RPMI7951 (cell line): Measurements from ENCODE around the gene KRTAP10-11. TPM values are rescaled to one million over a fixed set of nuclear protein-coding genes. Genes with fewer than 3 reads are reported as not detected.
"Not testable (repeated sequence)": the region's sequence is repeated elsewhere in the genome, so short reads cannot be mapped to it uniquely, and the experiment has no call there.

ENCODE experiments used
- DNase-seq: peaks from one replicate; pipeline ENCODE4 v3.0.0-alpha.2; 2012; ENCODE audit warnings: low read depth
- total RNA-seq: library from RNA; depleted of rRNA; stranded (reverse); fragments of >200 nt; shearing (Covaris generic); gene quantifications from 2 replicates; pipeline ENCODE4 v1.2.3, GENCODE V29; 2014; rRNA removed

KRTAP10-11 gene, protein sequence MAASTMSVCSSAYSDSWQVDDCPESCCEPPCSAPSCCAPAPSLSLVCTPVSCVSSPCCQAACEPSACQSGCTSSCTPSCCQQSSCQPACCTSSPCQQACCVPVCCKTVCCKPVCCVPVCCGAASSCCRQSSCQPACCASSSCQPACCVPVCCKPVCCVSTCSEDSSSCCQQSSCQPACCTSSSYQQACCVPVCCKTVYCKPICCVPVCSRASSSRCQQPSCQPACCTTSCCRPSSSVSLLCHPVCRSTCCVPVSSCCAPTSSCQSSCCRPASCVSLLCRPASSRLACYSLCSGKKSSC
- total RNA-seq = not detected in 2 replicates

DNA sequence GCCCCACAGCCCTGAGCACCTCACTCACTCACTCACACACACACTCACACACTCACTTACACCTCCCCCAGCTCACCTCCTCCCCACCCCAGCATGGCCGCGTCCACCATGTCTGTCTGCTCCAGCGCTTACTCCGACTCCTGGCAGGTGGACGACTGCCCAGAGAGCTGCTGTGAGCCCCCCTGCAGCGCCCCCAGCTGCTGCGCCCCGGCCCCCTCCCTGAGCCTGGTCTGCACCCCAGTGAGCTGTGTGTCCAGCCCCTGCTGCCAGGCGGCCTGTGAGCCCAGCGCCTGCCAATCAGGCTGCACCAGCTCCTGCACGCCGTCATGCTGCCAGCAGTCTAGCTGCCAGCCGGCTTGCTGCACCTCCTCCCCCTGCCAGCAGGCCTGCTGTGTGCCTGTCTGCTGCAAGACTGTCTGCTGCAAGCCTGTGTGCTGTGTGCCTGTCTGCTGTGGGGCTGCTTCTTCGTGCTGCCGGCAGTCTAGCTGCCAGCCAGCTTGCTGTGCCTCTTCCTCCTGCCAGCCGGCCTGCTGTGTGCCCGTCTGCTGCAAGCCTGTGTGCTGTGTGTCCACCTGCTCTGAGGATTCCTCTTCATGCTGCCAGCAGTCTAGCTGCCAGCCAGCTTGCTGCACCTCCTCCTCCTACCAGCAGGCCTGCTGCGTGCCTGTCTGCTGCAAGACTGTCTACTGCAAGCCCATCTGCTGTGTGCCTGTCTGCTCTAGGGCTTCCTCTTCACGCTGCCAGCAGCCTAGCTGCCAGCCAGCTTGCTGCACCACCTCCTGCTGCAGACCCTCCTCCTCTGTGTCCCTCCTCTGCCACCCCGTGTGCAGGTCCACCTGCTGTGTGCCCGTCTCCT, at the start of gene KRTAP10-11:
Gene KRTAP10-11, plus strand, starts transcription at position 49 of the 856 bp plus-strand sequence. Its CDS starts 45 bp downstream, at position 94.
- not testable (repeated sequence) for DNase-seq

DNA sequence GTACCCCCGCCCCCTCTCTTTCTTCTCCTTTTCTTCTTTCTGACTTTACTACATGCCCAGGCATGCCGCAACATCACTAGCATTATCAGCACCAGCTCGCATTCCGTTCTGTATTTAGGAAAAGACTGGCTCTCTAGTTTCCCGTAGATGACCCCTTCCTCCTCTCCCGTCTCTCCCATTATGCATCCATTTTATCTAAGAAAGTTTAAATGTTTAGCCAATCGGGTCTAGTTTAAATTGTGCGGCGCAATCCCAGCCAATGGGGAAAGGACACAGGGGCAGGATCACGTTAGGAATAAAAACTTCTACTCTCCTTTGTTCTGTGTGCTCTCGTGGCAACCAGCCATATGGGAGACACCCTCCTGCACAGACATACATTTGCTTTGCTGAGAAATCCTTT, 48.2 kb upstream of the KRTAP10-11 start:
- DNase-seq = no peak

DNA sequence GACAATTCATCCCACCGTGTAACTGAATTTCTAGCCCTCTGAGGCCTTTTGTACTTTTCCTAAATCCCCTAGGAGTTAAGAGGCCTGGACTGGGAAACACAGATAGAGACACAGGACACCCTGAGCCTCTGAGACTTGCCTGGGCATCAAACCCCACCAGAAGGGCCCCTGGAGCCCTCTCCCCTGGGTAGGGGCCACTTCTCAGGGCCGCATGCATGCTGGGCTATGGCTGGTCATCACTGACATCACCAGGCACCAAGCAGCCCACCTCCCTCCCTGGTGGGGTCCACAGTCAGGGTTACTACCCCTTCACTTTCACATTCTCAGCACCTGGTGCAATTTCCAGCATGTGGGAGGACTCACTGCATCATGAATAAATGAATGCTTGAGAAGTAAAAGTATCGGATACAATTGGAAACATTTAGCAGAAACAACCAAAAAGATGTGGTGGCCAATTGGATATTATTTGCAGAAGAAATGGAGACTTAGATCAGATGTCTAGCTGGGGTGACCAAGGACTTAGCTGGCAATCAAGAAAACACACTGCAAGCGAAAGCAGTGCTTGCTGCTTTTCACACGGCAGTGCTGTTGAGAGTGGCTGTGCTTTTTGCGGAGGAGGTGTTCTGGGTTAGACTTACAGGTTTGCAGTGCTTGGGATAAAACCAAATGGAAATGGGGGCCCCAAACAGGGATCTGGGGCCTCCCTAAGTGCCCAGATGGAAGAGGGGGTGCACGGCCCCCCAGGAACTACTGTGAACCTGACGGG, 46.8 kb upstream of the KRTAP10-11 start:
- no peak for DNase-seq

DNA sequence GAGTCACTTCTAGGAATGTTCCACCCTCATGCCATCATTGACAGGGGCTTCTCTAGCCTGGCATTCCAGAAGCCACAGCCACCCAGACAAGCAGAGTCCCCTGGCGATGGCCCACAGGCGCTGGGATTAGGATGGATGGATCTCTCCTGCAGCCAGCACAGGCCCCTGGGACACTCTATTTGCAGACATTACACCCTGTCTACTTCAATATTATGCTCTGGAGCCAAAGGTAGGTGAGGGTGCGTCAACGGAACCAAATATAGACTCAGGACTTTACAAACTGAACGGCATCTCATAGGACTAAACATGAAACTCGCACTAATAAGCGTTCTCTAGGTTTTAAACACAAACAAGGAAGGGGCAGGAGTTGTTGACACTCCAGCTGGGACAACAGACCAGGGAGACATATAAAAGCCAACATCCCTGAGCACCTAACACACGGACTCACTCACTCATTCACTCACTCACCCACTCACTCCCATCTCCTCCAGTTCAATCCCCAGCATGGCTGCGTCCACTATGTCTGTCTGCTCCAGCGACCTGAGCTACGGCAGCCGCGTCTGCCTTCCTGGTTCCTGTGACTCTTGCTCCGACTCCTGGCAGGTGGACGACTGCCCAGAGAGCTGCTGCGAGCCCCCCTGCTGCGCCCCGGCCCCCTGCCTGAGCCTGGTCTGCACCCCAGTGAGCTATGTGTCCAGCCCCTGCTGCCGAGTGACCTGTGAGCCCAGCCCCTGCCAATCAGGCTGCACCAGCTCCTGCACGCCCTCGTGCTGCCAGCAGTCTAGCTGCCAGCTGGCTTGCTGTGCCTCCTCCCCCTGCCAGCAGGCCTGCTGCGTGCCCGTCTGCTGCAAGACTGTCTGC, 45.9 kb upstream of the KRTAP10-11 start, which contains the start of gene KRTAP10-7:
Gene KRTAP10-7, plus strand, starts transcription at position 480 of the 861 bp plus-strand sequence. Its CDS starts 25 bp downstream, at position 505.
- not testable (repeated sequence) for DNase-seq

DNA sequence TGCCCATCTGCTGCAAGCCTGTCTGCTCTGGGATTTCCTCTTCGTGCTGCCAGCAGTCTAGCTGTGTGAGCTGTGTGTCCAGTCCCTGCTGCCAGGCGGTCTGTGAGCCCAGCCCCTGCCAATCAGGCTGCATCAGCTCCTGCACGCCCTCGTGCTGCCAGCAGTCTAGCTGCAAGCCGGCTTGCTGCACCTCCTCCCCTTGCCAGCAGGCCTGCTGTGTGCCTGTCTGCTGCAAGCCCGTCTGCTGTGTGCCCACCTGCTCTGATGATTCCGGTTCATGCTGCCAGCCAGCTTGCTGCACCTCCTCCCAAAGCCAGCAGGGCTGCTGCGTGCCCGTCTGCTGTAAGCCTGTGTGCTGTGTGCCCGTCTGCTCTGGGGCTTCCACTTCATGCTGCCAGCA, 45.1 kb upstream of the KRTAP10-11 start:
- not testable (repeated sequence) for DNase-seq

DNA sequence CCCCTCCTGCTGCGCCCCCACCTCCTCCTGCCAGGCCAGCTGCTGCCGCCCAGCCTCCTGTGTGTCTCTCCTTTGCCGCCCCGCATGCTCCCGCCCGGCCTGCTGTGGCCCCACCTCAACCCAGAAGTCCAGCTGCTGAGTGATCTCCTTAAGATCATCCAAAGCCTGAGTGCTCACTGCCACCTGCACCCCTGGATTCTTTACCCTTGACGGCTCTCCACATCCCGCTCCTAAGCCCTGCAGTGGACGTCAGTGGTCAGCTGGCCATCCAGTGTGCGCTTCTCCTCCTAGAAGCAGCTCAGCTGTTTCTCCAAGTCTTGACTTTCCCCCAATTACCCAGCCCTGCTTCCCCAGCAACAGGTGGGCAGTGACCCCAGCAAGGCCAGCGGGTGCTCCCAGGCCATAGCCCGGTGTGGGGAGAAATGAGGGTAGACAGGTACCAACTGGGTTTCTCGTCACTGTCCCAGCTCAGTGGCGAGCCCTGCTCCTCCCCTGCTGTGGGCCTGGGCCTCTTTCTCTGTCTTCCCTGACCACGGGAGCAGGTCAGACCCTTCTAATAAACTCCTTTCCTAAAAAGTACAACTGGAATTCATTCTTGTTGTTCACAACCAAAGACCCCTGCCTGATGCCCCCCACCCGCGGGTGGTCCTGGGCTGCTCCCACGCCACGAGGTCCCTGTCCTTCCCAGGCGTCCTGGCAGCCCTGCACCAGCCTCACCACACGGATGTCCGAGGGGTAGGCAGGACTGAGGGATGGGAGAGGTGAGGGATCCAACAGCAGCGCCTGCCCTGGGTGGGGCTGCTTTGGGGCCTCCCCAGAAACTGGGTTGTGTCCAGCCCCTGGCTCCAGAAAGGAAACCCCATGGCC, 44.4 kb upstream of the KRTAP10-11 start:
- no peak for DNase-seq

DNA sequence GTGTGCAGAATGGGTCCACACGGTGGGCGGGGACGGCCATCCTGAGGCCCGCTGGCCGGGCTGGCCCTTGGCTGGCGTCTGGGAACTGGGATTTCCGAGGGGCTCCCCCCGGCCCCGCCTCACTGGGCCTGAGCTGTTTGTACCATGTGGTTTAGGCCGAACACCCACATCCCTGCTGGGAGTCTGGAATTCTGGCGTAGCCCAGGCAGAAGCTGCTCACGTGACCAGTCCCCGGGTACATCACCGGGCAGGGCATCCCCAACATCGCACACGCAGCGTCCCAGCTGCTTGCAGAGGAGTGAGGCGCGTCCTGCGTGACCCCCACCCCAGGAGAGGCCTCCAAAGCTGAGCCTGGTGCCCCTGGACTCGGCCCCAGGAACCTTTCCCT, 43.8 kb upstream of the KRTAP10-11 start:
- no peak for DNase-seq

DNA sequence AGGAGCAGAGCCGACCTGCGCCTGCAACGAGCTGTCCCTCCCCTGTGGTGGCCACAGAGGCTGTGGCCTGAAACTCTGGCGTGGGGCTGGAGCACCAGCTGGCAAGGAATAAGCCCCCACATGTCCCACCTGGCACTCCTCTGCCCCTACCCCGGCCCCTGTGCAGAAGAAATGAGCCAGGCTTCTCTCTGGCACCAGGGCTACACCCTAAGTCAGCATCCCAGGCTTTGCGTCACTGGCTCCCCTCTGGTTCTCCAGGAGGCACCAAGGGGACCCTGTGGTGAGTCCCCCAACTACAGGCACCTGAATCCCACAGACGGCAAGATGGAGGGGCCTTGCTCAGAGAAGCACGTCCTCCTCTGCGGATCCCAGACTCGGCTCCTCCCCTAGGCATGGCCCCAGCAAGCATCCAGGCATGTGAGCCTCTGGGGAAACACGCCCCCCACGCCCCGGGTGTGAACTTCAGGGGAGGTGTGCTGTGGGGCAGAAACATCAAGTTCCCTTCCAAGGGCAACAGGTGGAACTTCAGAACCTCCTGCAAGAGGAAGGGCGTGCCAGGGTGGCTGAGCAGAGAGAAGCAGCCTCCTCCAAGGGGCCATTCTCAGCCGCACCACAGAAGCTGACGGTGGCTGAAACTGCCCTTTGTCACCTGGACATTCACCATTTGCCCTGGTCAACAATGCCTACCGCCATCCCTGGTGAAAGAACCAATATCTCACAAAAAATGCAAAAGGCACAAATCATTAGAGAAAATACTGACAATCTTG, 42.9 kb upstream of the KRTAP10-11 start:
- DNase-seq = no peak

DNA sequence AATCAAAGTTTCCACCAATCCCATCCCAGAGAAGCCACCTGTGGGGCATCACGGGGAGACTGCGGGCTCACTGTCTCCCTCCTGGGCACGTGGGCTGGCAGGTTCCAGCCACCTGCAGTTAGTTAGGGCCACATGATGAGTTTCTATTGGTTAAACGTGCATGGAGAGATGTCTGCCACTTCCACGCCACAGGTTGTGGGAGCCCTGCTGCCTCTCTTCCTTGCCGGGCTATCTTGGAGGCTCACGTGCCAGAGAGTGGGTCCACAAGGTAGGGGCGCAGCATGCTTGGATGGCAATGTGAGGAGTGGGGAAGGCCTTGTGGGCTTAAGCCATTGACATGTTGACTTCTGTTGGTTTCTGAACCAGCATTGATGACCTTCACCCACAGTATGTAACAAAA, 42.3 kb upstream of the KRTAP10-11 start:
- no peak for DNase-seq

DNA sequence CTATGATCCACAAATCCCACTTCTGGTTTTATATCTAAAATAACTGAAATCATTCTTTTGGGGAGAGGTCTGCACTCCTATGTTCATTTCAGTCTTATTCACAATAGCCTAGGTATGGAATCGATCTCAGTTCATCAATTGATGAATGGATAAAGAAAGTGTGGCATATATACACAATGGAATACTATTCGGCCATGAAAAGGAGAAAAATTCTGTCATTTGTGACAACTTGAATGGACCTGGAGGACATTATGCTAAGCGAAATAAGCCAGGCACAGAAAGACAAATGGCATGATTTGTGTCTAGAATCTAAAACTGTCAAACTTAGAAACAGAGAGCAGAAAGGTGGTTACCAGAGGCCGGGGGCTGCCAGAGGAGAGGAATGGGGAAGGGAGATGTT, 39.7 kb upstream of the KRTAP10-11 start:
- no peak for DNase-seq

DNA sequence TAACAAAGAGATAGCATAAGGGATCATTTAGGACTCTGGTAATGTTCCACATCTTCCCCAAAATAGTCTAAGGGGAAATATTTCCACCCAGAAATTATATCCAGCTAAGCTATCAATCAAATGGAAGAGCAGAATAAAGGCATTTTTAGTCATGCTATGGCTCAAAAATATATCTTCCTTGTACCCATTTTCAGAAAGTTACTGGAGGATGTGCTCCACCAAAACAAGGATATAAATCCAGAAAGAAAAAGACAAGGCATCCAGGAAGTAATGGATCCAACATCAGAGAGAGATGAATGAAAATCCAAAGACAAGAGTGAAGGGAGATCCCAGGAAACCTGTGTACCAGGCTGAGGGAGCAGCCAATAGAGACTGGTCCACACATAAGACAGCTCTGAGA, 37.0 kb upstream of the KRTAP10-11 start:
- no peak for DNase-seq

DNA sequence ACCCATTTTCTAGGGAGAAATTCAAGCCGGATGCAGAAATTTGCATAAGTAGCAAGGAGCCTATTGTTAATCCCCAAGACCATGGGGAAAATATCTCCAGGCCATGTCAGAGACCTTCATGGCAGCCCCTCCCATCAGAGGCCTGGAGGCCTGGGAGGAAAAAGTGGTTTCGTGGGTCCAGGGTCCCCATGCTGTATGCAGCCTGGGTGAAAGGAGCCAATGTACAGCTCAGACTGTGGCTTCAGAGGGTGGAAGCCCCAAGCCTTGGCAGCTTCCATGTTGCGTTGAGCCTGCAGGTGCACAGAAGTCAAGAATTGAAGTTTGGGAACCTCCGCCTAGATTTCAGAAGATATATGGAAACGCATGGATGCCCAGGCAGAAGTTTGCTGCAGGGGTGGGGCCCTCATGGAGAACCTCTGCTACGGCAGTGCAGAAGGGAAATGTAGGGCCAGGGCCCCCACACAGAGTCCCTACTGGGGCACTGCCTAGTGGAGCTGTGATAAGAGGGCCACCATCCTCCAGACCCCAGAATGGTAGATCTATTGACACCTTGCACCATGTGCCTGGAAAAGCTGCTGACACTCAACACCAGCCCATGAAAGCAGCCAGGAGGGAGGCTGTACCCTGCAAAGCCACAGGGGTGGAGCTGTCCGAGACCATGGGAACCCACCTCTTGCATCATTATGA, 35.9 kb upstream of the KRTAP10-11 start:
- not testable (repeated sequence) for DNase-seq

DNA sequence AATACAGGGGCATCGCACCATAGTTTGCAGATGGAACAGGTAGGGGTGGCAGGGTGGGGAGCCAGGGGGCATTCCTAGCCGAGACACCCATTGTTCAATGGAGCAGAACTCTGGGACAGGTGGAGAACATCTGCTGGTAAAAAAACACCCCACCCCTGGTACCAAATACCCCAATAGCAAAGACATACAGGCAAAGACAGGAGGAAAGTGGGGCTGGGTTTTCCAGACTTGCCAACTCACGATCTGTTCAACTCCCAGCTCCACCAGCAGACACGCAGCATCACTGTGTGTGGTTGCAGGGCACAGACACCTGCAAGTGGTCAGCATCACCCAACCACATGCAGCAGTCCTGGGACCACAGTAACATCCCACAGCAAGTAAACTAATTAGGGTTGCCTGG, 34.7 kb upstream of the KRTAP10-11 start:
- no peak for DNase-seq

DNA sequence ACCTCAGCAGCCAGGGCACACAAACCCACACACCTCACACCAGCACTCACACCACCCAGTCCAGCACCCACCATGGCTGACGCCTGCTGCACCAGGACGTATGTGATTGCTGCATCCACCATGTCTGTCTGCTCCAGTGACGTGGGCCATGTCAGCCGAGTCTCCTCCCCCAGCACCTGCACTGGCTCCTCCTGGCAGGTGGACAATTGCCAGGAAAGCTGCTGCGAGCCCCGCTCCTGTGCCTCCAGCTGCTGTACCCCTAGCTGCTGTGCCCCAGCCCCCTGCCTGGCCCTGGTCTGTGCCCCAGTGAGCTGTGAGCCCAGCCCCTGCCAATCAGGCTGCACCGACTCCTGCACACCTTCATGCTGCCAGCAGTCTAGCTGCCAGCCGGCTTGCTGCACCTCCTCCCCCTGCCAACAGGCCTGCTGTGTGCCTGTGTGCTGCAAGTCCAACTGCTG, 34.2 kb upstream of the KRTAP10-11 start, which contains the start of gene KRTAP10-8:
Gene KRTAP10-8, plus strand, starts transcription at position 51 of the 458 bp plus-strand sequence. Its CDS starts 22 bp downstream, at position 73.
- DNase-seq = no peak

DNA sequence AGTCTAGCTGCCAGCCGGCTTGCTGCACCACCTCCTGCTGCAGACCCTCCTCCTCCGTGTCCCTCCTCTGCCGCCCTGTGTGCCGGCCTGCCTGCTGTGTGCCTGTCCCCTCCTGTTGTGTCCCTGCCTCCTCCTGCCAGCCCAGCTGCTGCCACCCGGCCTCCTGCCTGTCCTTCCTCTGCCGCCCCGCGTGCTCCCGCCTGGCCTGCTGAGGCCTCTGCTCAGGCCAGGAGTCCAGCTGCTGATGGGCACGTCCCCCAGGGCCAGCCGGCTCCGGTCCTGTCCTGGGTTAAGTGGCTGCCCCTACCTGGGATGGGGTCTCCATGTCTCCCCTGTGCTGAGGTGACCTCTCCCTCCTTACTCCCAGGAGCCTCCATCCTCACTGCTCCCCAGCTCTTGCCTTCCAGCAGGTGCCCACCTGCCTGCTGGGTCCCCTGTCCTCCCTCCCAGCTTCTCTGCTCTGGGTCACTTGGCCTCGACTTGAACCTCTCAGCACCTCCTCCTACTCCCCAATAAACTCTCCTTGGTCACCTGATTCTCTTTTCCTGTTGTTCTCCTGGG, 33.5 kb upstream of the KRTAP10-11 start:
- DNase-seq = no peak

DNA sequence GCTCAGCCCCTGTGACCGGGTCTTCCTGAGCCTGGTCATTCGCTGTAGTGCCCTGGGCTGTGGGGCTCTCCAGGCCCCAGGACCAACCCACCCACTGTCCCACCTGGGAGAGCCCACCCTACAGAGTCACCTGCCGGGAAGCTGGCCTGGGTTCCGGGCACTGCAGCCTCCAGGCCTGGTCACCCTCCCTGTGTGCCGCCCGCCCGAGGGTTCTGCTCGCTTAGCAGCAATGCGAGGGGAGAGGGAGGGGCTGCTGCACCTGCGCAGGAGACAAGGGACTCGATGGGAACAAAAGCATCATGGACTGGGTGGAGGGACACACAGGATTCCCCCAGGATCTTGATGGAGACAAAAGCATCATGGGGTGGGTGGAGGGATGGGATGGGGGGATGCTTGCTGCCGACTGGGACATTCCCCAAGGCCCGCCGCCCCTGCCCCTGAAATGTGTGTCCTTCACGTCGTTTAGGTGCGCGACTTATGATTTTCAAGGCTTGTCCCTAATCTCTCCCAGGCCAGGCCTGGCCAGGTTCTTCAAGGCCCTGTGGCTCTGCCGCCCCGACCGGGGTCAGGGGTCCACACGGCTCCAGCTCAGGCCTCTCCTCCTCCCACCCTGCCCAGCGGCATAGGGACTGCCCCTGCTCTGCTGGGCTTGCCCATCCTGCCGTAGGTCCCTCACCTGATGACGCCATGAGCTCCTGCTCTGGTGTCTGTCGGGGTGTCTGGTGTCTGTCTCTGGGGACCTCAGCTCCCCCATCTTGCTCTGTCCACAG, 32.6 kb upstream of the KRTAP10-11 start:
- DNase-seq = no peak

DNA sequence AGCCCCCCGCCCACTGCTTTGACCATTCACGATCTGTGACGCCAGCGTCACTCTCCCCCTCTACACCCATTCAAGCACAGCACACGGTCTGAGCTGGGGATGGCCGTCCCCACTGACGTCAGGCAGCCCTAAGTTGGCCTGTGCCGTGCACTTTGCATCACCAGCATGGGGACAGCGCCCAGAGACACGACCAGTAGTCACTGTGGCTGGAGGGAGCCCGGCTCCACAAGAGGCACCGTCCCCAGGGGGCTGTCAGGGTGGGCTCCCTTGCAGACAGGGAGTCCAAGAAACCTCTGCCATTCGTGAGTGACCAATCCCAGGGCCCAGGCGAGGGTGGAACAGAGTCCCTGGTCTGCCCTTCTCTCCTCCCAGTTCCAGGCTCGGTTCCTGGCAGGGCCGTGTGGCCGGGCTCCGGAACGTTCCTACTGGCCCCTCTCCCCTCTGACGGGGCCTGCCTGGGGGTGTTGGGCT, 32.0 kb upstream of the KRTAP10-11 start:
- DNase-seq = no peak
